A549 treated with CORT108297 at 1 μM for 4 hours (cell line): ENCODE measurements around the gene AQP3. TPM values are rescaled to one million over a fixed set of nuclear protein-coding genes. Genes with fewer than 3 reads are reported as not detected.

ENCODE experiments used
- total RNA-seq: library from RNA; stranded (reverse); fragments of 200-300 nt; extraction: Qiagen RNA extraction; gene quantifications from 5 replicates; pipeline ENCODE4 v1.2.3, GENCODE V29; 2022

The AQP3 gene
- total RNA-seq = 10.9 to 19.7 TPM (median 17.3 TPM) in 5 replicates

GRCh38 chr9:33446946-33447798 lies at the start of gene AQP3:
TSS of gene AQP3 (minus strand) at chr9:33447593. CDS start at chr9:33447530, 63 bp downstream.

GRCh38 chr9:33473643-33474352 lies 26.4 kb upstream of the AQP3 start, which contains the start of gene NOL6:
TSS of gene NOL6 (minus strand) at chr9:33473924. CDS start at chr9:33473842, 82 bp downstream.

GRCh38 chr9:33402371-33402770 lies 45.0 kb downstream of the AQP3 start, which contains the start of gene AQP7:
TSS of gene AQP7 (minus strand) at chr9:33402568. CDS start at chr9:33401262, 1,306 bp downstream.

Other genes starting within 250 kb of the AQP3 start
- gene SPINK4, start 207.4 kb downstream of the AQP3 start, total RNA-seq = 0.28 TPM in 1 of 5 replicates, not detected in the others
- 133 to 147 TPM (median 144 TPM) in 5 replicates for gene BAG1, start 182.9 kb downstream of the AQP3 start, total RNA-seq
- 71.1 to 94.9 TPM (median 75.7 TPM) in 5 replicates for gene CHMP5, start 182.5 kb downstream of the AQP3 start, total RNA-seq
- gene NFX1, start 157.1 kb downstream of the AQP3 start, total RNA-seq = 27.5 to 30.4 TPM (median 28.9 TPM) in 5 replicates
- 0.37 to 0.52 TPM (median 0.42 TPM) in 5 replicates for gene AQP7, start 45.0 kb downstream of the AQP3 start, total RNA-seq
- gene NOL6, start 26.3 kb upstream of the AQP3 start, total RNA-seq = 55.7 to 69.2 TPM (median 65.0 TPM) in 5 replicates
- 4.6 to 10.0 TPM (median 6.7 TPM) in 5 replicates for gene ANKRD18B, start 76.7 kb upstream of the AQP3 start, total RNA-seq